Inflammatory macrophage treated with lipopolysaccharide for 1 hour (primary cell): ENCODE results near the gene TOB2.
"Not testable (repeated sequence)": the region's sequence is repeated elsewhere in the genome, so short reads cannot be mapped to it uniquely, and the experiment has no call there.

Source experiments
- DNase-seq, 2 donors: peaks; one replicate each; pipeline ENCODE4 v3.0.0-alpha.2; 2020 to 2022

TOB2 gene

DNA sequence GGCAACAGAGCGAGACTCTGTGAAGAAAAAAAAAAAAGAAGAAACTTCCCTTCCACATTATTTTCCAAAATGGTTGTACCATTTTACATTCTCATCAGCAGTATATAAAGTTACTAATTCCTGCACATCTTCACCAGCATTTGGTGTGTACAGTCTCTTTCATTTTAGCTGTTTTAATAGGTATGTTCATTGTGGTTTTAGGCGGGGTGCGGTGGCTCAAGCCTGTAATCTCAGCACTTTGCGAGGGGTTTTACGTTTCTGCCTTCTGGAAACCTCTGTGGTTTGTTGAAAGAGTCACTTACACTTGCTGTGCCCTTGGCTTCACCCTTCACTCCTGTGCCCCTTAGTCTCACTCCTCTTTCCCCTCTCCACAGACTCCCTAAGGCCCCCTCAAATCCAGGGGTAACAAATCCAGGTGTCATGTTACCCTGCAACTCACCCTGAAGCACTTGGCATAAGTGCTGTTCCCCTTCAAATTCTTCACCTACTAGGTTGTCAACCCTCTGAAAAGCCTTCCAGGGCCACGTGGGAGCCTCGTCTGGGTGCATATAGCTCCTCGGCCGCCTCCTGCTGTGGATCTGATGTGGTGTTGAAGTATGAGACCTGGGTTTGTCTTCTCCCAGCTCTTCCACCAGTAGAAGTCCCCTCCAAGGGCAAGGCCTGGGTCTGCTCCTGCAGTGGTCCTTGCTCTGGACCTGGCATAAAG lies 20.8 kb downstream of the TOB2 start:
- no peak for DNase-seq

DNA sequence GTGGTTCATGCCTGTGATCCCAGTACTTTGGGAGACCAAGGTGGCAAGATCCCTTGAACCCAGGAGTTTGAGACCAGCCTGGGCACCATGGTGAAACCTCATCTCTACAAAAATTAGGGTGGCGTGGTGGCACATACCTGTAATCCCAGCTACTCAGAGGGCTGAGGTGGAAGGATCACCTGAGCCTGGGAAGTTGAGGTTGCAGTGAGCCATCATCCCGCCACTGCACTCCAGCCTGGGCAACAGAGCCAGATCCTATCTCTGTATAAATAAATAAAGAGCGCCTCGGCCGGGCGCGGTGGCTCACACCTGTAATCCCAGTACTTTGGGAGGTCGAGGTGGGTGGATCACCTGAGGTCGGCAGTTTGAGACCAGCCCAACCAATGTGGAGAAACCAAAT lies 27.9 kb downstream of the TOB2 start:
- no peak for DNase-seq

- DNase-seq, result no peak
These were observed 28.8 kb downstream of the TOB2 start for GRCh38 chr22:41417622-41418390.

GRCh38 chr22:41415554-41415953 lies 31.0 kb downstream of the TOB2 start:
- DNase-seq, result no peak

DNA sequence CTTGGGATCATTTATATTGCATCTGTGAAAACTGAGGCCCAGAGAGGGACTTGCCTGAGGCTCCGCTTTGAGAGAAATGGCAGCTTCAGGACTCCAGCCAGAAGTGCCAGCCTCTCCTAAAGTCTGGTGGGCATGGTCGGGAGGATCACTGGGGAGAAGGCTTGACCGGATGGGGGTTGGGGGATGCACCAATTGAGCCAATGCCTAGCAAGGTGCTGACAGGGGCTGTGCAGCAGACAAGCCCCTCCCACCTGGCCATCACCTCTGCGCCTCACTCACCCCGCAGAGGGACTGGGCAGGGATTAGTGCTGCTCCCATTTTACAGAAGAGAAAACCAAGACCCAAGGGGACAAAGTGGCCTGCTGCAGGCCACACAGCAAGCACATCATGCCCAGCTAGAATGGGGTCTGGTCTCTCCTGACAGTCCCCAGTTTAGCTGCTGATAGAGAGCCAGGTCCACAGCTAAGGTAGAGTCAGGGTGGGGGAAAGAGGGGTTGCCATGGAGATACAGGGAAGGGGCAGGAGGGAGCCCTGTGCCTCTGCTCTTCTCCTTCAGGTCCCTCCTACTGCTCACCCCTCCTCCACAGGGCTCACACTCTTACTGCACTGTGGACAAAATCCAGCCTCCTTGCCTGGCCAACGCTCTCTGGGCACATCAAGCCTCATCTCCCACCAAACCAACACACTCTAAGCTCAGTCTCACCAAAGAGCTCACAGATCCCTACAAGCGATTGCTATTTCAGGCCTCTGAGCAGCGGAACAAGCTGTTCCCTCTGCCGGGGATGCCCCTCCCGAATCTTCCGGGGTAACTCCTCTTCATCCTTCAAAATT lies 35.4 kb downstream of the TOB2 start:
- DNase-seq, result no peak

GRCh38 chr22:41410311-41410751 lies 36.3 kb downstream of the TOB2 start:
- no peak for DNase-seq

- no peak for DNase-seq
These were observed 37.9 kb downstream of the TOB2 start for GRCh38 chr22:41408665-41409064.

- DNase-seq, result no peak
These were observed 39.2 kb downstream of the TOB2 start for GRCh38 chr22:41407433-41407832.

DNA sequence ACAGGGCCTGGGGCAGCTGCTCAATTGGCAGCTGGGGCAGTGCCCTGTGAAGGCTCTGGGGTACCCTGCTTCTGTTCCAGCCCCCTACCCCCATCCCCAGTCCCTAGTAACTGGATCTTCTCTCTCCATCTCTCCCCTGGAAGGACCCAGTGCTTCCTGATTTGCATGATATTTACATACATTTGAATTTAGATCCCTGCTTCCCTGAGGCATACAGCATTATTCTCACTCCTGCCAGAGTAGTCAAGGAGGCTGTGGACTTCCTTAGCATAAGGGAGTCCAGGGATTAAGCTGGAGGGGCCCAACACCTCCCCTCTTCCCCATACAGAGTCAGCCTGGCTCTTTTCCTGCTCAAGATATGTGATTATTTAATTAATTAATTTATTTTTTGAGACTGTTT lies 40.2 kb downstream of the TOB2 start:
- DNase-seq, result no peak

DNA sequence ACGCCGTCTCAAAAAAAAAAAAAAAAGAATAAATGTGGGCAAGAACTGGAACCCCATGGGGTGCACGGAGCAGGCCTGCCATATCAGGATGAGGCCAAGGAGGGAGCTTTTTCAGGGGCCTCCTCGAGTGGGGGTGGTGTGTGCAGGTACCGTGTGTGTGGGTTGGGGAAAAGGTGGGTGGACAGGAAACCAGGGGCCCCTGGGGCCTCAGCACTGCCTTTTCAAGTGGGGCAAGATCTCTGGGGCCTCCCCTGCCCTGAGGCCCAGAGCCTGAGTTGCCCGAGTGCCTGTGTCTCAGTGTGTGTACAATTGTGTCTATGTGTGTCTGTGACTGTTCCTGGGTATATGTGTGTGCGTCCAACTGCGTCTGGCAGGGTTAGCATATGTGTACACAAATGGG lies 41.0 kb downstream of the TOB2 start:
- DNase-seq, result no peak

DNA sequence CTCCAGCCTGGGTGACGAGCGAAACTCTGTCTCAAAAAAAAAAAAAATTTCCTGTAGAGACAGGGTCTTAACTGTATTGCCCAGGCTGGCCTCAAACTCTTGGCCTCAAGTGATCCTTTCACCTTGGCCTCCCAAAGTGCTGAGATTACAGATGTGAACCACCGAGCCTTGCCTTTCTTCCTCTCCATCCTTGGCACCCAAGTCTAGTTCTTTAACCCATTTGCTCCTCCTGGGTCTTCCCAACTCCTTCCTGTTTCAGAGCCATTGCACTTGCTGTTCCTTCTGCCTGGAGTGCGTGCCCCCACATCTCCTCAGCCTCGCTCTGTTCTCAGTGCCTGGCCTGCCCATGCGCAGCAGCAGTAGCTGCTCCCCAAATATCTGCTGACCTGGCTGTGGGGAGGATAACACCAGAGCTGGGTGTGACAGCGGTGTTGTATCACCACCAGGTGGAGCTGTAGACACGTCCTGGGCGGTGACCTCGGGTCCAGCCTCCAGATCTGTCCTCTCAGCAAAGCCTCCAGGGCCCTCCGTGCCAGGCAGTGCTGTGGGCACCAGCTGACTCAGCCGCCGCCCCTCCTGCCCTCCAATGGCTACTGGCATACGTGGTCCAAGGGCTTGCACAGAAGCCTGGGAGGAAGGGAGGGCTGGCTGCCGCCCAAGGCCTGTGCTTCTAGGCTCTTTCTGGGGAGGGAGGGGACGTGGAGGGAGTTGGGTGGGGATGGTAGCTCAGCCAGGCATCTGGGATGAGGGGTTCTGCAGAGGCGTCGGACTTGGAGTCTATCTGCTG lies 42.9 kb downstream of the TOB2 start:
- DNase-seq, result peak; percentile 76 to 91

- DNase-seq, result not testable (repeated sequence)
These were observed 43.8 kb downstream of the TOB2 start for GRCh38 chr22:41402851-41403250.

GRCh38 chr22:41401781-41402648 lies 44.6 kb downstream of the TOB2 start:
- DNase-seq, result no peak

- no peak for DNase-seq
These were observed 47.7 kb downstream of the TOB2 start for GRCh38 chr22:41398921-41399320.

GRCh38 chr22:41397143-41397811 lies 49.3 kb downstream of the TOB2 start:
- no peak for DNase-seq

GRCh38 chr22:41395531-41396240 lies 50.9 kb downstream of the TOB2 start:
- no peak for DNase-seq

- no peak for DNase-seq
These were observed 52.6 kb downstream of the TOB2 start for GRCh38 chr22:41394012-41394356.

- no peak for DNase-seq
These were observed 59.3 kb downstream of the TOB2 start for GRCh38 chr22:41387341-41387740.

DNA sequence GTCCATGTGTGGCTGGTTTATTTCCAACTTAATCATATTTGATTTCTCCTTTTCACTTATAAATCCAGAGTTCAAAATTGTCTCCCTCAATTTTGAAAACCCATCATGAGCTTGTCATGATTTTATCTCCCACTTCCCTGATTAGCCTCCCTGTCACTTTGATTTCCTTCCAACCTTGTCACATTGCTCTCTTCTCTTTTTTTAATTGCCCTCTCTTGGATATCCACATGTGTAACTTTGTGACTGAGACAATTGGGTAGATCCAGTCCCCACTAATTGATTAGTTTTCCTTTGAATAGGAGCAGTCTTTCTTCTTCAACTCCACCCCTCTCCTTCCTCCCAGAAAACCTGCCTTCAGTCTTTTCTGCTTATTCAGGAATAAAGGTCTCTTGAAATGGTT lies 62.5 kb downstream of the TOB2 start:
- no peak for DNase-seq
